Brain pericyte (primary cell): ENCODE measurements around the gene LAMA5.

ENCODE experiments used
- DNase-seq: peaks from one replicate; pipeline ENCODE4 v3.0.0-alpha.2; 2012; ENCODE audit warnings: low read depth, low spot score

The LAMA5 gene

DNA sequence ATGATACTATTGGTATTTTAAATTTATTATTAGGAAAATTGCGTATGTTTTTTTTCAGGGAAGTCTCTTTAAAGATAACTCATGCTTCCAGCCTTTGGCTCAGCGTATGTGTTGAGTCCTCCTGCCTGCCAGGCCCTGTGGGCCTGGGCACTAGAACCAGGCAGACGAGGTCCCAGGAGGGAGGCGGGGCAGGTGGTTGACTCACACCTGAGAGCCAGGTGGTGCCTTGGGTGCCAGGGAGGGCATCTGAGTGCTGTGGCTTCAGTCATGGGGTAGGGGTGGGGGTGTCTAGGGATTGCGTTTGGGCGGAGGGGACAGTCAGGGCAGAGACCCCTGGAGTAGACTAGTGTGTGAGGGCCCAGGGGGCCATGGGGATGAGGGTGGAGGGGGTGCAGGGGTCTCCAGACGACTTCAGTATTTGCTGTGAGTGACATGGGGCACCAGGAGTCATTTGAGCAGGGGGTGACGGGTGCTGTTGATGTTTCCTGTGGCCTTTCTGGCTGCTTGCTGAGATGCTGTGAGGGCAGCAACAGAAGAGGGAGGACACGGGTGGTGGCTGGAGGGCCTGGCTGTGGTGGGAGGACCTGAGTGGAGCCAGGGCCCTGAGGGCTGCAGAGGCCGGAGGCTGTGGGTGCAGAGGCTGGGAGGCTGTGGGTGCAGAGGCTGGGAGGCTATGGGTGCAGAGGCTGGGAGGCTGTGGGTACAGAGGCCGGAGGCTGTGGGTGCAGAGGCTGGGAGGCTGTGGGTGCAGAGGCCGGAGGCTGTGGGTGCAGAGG is 79.2 kb downstream of the LAMA5 start:
- no peak for DNase-seq

DNA sequence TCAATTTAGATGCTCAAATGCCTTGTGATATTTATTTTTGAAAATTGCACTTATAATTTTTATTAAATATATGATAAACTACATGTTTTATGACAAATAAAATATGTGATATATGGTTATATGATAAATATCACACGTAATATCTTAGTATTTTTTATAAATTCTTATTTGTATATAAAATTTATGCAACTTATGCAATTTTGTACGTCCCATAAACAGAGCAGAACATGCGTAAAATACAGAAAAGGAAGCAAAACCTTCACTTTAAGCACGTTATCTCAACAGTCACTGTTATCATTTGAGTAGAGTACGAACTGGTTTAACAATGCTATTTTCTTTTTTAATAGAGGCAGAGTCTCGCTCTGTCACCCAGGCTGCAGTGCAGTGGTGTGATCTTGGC is 80.0 kb downstream of the LAMA5 start:
- no peak for DNase-seq

DNA sequence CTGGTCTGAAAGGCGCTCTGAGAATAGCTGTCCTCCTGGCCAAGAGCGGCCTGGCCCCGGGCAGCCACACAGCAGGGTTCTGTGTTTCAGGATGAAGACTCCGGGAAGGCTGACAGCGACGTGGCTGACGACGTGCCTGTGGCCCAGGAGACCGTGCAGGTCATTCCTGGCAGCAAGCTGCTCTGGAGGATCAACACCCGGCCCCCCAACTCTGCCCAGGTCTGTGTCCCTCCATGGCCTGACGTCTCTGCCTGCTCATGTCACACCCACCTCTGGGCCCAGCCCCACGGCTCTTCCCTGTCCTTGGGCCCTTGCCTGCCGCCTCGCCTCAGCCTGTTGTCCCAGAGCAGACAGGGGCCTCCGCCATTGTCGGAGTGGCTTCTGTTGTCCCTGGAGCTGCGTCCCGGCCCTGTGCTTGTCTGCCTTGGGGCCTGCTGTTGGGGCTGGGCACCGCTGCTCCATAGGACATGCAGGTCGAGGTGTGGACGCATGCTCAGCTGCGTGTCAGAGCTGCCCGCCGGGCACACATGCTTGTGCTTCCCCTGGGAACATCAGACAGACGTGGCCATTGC is 80.5 kb downstream of the LAMA5 start:
- DNase-seq, result no peak

DNA sequence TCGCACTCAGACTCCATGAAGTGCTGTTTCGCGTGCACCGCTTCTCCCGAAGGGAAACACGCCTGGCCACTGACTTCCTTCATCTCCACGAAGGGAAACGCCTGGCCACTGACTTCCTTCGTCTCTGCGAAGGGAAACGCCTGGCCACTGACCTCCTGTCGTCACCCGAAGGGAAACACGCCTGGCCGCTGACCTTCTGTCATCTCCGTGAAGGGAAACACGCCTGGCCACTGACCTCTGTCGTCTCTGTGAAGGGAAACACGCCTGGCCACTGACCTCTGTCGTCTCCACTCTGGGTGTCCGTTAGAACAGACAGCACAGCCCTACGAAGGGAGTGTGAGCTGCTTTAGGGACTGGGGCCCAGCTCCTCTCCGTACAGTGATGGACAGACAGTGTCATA is 81.4 kb downstream of the LAMA5 start:
- no peak for DNase-seq

DNA sequence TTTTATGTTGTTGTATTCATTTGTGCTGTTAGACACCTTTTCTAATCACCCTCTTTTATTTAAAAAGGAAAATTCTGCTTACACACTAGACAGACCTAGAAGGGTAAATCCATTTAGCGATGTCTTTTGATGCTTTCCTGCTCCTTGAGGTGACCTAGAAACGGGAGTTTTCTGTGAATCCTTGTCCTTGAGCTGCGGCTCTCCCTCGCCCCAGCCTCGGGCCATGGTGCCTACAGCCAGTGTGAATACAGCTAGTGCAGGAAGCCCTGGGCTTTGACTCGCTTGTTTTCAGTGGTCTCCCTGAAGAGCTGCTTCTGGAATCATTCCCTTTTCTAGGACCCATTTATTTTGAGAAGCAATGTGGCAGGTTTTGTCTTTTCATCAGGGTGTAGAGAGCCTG is 82.0 kb downstream of the LAMA5 start:
- DNase-seq, result no peak

DNA sequence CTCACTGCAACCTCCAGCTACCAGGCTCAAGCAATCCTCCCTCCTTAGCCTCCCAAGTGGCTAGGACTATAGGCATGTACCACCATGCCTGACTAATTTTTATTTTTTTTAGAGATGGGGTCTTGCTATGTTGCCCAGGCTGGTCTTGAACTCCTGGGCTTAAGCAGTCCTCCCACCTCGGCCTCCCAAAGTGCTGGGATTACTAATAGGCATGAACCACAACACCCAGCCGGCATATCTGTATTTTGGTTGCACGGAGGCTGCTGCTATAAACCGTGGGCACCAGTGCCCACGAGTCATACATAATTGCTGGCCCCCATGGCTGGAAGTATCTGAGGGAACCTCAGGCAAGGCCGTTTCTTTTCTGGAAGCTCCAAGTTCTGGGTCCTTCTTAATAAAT is 82.7 kb downstream of the LAMA5 start:
- no peak for DNase-seq

DNA sequence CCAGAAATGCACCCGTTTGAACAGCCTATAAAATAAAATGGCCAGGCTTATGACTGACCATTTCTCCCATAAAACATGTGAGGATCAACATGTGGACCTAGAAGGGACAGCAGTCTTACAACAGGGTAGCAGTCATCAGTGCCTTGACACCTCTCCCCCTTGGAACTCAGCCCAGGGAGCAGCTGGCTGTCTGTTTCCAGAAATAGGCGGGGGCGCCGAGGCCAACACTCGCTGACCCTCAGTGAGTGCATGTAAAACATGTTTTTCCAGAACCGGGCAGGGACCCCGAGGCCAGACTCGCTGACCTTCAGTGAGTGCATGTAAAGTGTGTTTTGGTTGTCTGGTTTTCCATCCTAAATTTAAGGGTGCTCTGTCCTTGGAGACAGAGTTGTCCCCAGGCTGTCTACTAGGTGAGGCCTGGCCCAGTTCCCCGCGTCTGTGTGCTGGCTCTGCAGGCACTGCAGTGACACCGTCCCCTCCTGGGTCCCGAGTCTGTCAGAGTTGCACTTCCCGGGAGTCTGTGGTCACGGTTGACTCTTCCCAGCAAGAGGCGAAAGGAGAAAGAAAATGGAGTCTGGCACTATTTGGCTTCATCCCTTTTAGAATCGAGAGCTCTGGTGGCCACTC is 84.1 kb downstream of the LAMA5 start:
- no peak for DNase-seq

DNA sequence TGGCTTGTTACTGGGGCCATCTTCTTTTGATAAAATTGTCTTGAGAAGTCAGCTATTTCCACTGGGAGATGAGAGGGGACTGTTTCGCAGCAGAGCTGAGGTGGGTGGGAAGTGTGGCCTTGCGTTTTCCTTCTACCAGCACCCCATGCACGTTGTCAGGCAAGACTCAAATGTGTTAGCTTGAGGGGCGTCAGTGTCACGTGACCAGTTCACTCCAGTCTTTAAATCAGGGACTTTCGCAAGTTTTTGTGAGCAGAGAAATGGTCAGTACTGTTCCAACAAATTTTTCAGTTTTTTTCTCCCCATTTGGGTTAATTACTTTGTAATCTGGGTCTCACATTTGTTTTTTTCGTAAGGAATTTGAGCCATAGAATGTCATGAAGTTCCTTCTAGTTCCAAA is 85.0 kb downstream of the LAMA5 start:
- no peak for DNase-seq

DNA sequence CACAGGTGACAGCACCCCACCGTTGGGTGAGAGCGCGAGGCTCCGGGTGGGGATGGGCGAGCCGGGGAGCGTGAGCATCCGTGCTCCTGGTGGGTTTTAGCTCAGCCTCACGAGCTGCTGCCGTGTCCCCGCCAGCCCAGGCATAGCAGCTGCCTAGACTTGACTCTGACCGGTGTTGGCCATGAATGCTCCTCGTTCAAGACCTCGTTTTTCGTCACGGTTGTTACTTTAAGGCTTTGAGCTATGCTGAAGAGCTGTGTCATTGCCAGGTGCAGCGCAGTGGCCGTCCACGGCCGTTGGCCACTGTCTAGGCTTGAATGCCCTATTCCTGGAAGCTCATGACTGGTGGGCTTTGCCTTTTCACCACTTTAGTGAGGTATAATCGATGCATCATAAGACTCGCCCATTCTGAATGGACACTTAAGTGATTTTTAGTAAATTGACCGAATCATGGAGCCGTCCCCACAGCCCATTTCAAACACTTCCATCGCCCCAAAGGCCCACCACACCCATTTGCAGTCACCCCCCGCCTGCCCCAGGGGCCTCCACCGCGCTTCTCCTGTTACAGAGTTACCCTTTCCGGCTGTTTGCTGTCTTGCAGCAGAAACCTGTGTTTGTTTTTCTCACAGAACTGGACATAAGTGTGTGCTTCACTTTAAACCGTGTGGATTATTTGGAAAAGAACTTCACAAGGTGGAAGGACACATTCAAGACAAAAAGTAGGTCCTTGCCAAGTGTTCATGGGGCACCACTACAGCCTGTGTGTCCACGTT is 85.8 kb downstream of the LAMA5 start:
- DNase-seq, result no peak

DNA sequence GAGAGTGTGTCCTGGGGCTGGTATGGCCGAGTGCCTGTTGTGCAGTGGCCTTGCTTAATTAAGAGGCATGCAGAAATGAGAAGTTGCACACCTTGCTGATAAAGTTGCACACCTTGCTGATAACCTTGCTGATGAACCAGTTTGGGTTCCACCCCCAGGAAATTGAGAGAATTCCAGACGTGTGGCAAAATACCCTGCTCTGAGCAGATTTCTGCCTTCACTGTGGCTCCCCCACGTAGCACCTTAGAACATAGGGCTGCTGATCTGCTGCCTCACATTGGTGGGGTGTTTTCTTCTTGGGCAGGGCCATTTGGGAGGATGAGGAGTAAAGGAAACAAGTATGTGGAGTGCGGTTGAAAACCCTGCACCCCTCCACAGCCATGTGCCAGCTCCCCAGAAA is 86.8 kb downstream of the LAMA5 start:
- no peak for DNase-seq

DNA sequence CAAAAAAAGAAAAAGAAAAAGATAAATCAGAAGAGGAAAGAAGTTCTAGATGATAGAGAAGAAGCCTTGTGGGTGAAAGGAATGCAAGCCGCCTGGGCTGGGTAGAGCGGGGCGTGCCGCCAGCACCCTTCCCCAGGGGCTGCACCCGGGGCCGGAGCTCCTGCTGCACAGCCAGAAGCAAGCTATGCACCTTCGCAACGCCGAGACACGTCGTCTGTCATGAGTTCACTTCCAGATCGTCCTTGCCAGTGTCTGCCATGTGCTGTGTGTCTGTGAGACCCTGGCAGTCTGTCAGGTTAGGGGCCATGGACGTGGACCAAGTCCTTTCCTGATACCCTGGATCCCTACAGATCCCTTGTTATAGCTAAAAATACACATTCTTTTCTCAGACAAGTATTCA is 89.9 kb downstream of the LAMA5 start:
- DNase-seq, result no peak

DNA sequence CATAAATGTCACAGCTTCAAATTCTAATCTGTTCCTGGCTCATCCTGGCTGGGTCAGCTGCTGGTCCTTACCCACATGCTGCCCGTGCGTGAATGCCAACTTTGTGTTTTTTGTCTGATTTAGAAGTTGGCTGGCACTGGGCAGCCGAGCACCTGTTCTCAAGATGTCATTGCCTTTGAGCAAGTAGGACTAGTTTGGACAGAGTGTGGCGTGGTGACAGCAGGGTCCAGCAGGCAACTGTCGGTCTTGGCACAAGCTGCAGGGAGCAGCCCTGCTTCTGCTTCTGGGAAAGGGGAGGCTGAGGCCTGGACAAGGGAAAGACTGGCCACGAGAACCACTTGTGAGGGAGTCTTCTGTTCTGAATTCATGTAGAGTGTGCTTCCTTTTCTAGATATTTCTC is 90.7 kb downstream of the LAMA5 start:
- no peak for DNase-seq

DNA sequence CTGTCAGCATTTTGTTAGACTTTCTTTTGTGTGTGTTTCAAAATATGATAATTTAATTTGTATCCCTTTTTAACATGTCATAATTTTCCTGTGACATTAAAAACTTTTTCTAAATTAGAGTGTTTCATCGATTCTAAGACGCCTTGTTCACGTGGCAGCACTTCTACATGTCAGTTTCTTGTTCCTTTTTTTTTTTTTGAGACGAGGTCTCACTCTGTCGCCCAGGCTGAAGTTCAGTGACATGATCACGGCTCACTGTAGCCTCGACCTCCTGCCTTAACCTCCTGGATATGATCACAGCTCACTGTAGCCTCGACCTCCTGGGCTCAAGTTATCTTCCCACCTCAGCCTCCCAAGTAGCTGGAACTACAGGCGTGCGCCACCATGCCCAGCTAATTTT is 91.9 kb downstream of the LAMA5 start:
- DNase-seq, result no peak

DNA sequence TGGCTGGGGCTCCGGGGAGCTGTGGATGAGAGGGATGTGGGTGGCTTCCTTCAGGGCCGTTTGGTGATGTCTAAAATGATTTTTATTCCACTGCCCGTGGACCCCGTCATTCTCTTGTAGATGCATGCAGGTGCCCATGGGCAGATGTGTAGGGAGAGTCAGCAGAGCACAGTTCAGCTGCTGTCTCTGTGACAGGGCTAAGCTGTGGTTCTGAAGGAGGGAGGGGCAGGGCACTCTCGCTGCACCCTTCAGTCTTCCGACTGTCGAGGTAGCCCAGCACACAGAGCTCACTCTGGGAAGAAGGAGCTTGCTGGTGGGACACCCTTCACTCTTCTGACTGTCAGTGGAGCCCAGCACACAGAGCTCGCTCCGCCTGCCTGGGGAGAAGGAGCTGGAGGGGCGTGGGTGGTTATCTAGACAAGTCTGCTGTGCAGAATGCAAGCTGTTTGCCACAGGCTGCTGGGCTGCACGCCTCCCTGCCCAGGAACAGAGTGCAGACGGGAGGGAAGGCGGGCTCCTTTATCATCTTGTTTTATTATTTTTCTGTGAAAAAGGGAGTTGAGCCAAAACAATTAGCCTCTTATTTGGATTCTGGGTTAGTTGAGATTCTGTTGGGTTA is 92.7 kb downstream of the LAMA5 start:
- no peak for DNase-seq

DNA sequence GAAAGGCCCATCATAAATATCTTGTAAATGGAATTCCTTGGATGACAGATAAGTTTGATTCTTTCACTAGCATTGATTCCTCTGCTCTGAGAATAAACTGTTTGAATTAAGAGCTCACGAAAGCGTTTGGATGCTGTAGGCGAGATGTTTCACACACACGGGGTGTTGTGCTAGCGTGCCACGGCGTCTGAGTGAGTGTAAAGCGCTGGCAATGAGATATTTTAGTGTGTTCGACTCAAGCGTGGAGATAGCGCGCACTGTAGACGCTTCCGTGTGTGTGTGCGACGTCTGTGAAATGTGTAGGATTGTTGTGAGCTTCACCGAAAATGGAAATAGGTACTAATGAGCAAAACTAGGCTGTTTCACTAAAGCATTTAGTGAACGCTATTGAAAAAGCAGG is 93.7 kb downstream of the LAMA5 start:
- DNase-seq, result no peak

DNA sequence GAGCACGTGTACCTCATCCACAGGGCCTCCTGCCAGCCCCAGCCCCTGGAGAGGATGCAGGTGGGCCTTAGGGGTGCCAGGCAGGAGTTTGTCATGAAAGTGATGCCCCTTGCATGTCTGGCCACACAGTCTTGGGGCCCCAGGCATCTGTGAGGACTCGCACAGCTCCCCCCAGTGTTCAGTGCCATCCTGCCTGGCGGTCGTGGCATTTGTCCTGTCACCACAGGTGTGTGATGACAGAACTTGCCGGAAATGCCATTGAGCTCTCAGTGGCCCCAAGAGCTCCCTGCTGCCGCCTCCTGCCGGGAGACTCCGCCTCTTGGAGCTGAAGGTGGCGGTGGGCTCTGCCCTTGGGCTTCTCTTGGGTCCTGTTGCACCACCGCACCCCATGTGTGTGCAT is 94.9 kb downstream of the LAMA5 start:
- no peak for DNase-seq

DNA sequence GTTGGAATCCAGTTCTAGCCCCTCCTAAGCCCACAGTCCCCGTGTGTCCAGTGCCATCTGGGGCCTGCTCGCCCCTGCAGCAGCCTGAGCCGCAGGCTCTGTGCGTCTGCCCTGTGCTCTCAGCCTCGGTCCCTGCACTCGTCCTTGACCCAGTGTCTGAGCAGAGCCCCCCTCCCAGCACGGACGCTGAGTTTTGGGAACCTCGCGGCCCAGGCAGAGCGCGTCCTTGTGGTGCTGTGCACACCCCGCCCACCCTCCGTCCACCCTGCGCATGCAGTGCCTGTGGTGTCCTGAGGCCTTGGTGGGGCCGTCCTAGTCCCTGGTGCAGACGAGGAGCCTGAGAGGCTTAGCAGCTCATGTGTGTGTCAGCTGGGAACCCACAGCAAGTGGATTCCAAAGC is 97.2 kb downstream of the LAMA5 start:
- no peak for DNase-seq

DNA sequence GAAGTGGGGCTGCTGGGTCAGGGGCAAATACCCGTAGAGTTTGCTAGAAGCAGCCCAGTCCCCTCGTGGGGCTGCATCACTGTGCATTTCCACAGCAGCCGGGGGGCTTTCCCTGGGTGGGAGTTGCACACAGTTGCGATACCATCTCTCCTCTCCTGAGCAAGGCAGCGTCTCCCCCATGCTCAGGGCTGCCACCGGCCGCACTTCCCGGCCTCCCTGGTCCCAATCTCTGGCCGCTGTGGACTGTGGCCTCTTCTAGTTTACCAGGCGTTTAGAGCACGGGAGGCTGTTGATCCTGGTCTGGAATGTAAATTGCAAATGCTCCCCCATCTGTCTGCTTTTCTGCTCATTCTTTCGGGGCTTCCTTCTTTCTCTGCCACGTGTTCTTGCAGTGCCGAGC is 97.7 kb downstream of the LAMA5 start:
- DNase-seq, result no peak

DNA sequence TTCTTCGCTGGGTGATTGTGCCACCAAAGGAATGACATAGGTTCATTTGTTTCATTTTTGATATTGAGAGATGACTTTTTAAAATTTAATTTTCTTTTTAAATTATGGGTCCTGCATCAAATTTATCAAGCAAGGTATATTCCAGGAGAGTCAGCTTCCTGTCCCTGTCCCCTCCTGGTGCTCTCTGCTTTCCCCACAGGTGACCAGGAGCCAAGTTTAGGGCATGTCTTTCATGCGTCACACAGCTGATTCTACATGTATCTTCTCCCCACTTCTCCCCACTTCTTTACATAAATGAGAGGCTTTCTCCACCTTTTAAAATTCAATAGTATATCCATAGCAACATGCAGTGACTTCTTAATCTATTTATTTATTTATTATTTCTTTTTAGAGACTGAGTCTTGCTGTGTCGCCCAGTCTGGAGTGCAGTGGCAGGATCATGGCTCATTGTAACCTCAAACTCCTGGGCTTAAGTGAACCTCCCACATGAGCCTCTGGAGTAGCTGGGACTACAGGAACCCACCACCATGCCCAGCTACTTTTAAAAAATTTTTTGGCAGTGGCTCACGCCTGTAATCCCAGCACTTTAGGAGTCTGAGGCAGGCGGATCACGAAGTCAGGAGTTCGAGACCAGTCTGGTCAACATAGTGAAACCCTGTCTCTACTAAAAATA is 98.7 kb downstream of the LAMA5 start:
- no peak for DNase-seq

DNA sequence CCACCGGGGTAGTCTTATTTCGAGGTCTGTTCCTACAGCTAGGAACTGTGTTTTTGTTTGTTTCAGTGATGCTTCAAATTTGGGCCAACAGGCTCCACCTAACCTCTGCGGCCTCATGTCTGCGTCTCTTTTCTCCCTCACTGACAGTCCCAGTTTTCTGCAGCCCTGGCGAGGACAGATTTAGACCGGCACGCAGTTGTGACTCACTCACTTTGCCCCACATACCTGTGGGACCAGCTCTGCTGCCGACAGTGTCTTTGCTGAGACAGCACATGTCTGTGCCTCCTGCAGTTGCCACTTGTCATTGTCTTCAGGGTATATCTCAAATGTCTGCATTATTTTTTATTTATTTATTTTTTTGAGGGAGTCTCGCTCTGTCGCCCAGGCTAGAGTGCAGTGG is 99.6 kb downstream of the LAMA5 start:
- DNase-seq, result no peak

DNA sequence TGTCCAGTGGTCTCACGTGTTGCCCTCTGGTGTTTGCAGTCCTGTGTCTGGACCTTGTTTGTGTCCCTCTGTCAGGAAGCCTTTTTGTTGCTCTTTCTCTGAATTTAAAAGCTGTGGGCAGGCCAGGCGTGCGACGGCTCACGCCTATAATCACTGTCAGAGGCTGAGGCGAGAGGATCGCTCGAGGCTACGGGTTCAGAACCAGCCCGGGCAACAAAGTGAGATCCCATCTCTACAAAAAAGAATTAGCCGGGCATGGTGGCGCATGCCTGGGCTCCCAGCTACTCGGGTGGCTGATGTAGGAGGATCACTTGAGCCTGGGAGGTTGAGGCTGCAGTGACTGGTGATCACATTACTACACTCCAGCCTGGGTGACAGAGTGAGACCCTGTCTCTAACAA is 100.3 kb downstream of the LAMA5 start:
- no peak for DNase-seq

DNA sequence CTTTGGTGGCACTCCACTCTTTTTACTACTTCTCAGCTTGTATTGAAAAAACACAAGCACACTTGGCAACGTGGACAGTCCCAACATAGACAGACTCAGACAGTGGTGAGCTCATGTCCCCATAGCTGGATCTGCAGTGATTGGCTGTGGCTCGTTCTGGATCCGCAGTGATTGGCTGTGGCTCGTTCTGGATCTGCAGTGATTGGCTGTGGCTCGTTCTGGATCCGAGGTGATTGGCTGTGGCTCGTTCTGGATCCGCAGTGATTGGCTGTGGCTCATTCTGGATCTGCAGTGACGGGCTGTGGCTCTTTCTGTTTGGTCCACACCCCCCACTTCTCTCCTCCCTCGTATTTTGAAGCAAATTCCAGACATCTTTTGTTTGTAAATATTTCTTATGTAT is 100.8 kb downstream of the LAMA5 start:
- no peak for DNase-seq
